ENCODE results near the gene CORO7. TPM values are rescaled to one million over a fixed set of nuclear protein-coding genes. Genes with fewer than 3 reads are reported as not detected.

The CORO7 gene
- polyA plus RNA-seq, 1 donor from 2014 or later: 57.6 TPM

GRCh38 chr16:4454623-4455022 lies 38.2 kb upstream of the CORO7 start:
- no peaks in the 10 kb centered on the region for H3K36me3 ChIP-seq (ENCODE audit: insufficient read depth, low read length)
- no peak overlapping the region for H3K4me2 ChIP-seq (ENCODE audit: low read length)
- H2AFZ ChIP-seq (ENCODE audit: low read depth, low read length): no peak overlapping the region
- no peaks in the 10 kb centered on the region for H3K9me2 ChIP-seq (ENCODE audit: insufficient read depth, low read length)
- no peak overlapping the region for H3K9ac ChIP-seq (ENCODE audit: low read length)
- no peaks in the 10 kb centered on the region for H4K20me1 ChIP-seq (ENCODE audit: insufficient read depth)
- H3K4me3 ChIP-seq (ENCODE audit: low read length): no peak overlapping the region
- no peaks in the 10 kb centered on the region for H3K79me2 ChIP-seq (replicated peaks; ENCODE audit: insufficient read depth, low read length)
- H3K9me3 ChIP-seq (ENCODE audit: low read length): no peaks in the 10 kb centered on the region
- no peak overlapping the region for H3K27ac ChIP-seq (ENCODE audit: low read length)
- H3K27me3 ChIP-seq (ENCODE audit: insufficient read depth, low read depth, low read length): no peaks in the 10 kb centered on the region
- no peaks in the 10 kb centered on the region for H3F3A ChIP-seq (ENCODE audit: insufficient read depth, low read length, poor library complexity, severe bottlenecking)
- TF ChIP-seq MXI1 (conservative IDR thresholded peaks at IDR 0.05; ENCODE audit: poor library complexity, severe bottlenecking): no peak
- no peak for TF ChIP-seq REST (IDR thresholded peaks at IDR 0.05; ENCODE audit: borderline replicate concordance)
- TF ChIP-seq POLR2AphosphoS5 (IDR thresholded peaks at IDR 0.05): no peak
- TF ChIP-seq RAD21 (conservative IDR thresholded peaks at IDR 0.05): no peak
- no peak for TF ChIP-seq CTCF (IDR thresholded peaks at IDR 0.05; ENCODE audit: poor library complexity, severe bottlenecking)
- no peak for TF ChIP-seq TAF1 (IDR thresholded peaks at IDR 0.05; ENCODE audit: low read depth)
- TF ChIP-seq EZH2 (IDR thresholded peaks at IDR 0.05; ENCODE audit: borderline replicate concordance, insufficient read depth, low read length, poor library complexity, severe bottlenecking): no peak
- no peak for TF ChIP-seq SMC3 (conservative IDR thresholded peaks at IDR 0.05; ENCODE audit: poor library complexity)
- no peak for TF ChIP-seq EP300 (conservative IDR thresholded peaks at IDR 0.05; ENCODE audit: poor library complexity, severe bottlenecking)

- Histone ChIP-seq H3F3A (ENCODE audit: insufficient read depth, low read length, poor library complexity, severe bottlenecking) (no peaks in the 10 kb centered on the region), H2AFZ (ENCODE audit: low read depth, low read length) (no peak overlapping the region), H3K9me2 (ENCODE audit: insufficient read depth, low read length) (no peaks in the 10 kb centered on the region), H3K79me2 (replicated peaks; ENCODE audit: insufficient read depth, low read length) (no peaks in the 10 kb centered on the region), H3K4me3 (ENCODE audit: low read length) (no peak overlapping the region), H3K9me3 (ENCODE audit: low read length) (no peaks in the 10 kb centered on the region), H3K27me3 (ENCODE audit: insufficient read depth, low read depth, low read length) (no peaks in the 10 kb centered on the region), H3K9ac (ENCODE audit: low read length) (no peak overlapping the region), H4K20me1 (ENCODE audit: insufficient read depth) (no peaks in the 10 kb centered on the region), H3K4me2 (ENCODE audit: low read length) (no peak overlapping the region), H3K27ac (ENCODE audit: low read length) (no peak overlapping the region), H3K36me3 (ENCODE audit: insufficient read depth, low read length) (no peaks in the 10 kb centered on the region)
- TF ChIP-seq POLR2AphosphoS5 (IDR thresholded peaks at IDR 0.05): no peak
- no peak for TF ChIP-seq CTCF (IDR thresholded peaks at IDR 0.05; ENCODE audit: poor library complexity, severe bottlenecking)
- TF ChIP-seq SMC3 (conservative IDR thresholded peaks at IDR 0.05; ENCODE audit: poor library complexity): no peak
- TF ChIP-seq REST (IDR thresholded peaks at IDR 0.05; ENCODE audit: borderline replicate concordance): no peak
- no peak for TF ChIP-seq TAF1 (IDR thresholded peaks at IDR 0.05; ENCODE audit: low read depth)
- TF ChIP-seq RAD21 (conservative IDR thresholded peaks at IDR 0.05): no peak
- TF ChIP-seq MXI1 (conservative IDR thresholded peaks at IDR 0.05; ENCODE audit: poor library complexity, severe bottlenecking): no peak
- no peak for TF ChIP-seq EP300 (conservative IDR thresholded peaks at IDR 0.05; ENCODE audit: poor library complexity, severe bottlenecking)
- TF ChIP-seq EZH2 (IDR thresholded peaks at IDR 0.05; ENCODE audit: borderline replicate concordance, insufficient read depth, low read length, poor library complexity, severe bottlenecking): no peak
These were observed 36.3 kb upstream of the CORO7 start for GRCh38 chr16:4452674-4453073.

Measured in neural cell (in vitro differentiated cells).